HUDEP-2 (cell line): ENCODE results near the gene PCDHB12.

Experiments
- DNase-seq, 76 experiments: peaks; one replicate each; lab custom pipeline; 2025; ENCODE audit not compliant: unreplicated experiment in 76 of 76; lab: John Stamatoyannopoulos, UW

PCDHB12 gene

GRCh38 chr5:141260458-141261237, 52.1 kb downstream of the PCDHB12 start:
- no peak for DNase-seq

GRCh38 chr5:141261238-141261546, 52.7 kb downstream of the PCDHB12 start:
- DNase-seq = no peak
